ENCODE results near the gene FAM107B. TPM values are rescaled to one million over a fixed set of nuclear protein-coding genes. Genes with fewer than 3 reads are reported as not detected.

The FAM107B gene
- total RNA-seq, 4 donors from 2014 or later, result 19.5 to 35.2 (median 25.6) TPM

GRCh38 chr10:14731875-14732512 lies 42.7 kb downstream of the FAM107B start:
- WGBS, result 70% methylated on average over 14 of the region's 14 CpGs
- Histone ChIP-seq H3K4me3 (no peak overlapping the region), H3K27me3 (no peaks in the 10 kb centered on the region), H3K36me3 (no peaks in the 10 kb centered on the region), H3K4me1 (peaks cover 3% of the 10 kb centered on the region), H3K9me3 (no peaks in the 10 kb centered on the region), H3K27ac (no peak overlapping the region)
- TF ChIP-seq CTCF (IDR thresholded peaks at IDR 0.05) (no peak), POLR2AphosphoS5 (IDR thresholded peaks at IDR 0.05) (no peak), EP300 (IDR thresholded peaks at IDR 0.05) (no peak), POLR2A (IDR thresholded peaks at IDR 0.05) (no peak)
- DNase-seq (ENCODE audit: low spot score in 2 of 2), result no peak

- no peak for DNase-seq (ENCODE audit: low spot score in 2 of 2)
- H3K4me1 ChIP-seq, result no peaks in the 10 kb centered on the region
- no peaks in the 10 kb centered on the region for H3K27me3 ChIP-seq
- no peak overlapping the region for H3K4me3 ChIP-seq
- WGBS, result 57% methylated on average over 3 of the region's 3 CpGs
- H3K36me3 ChIP-seq, result no peaks in the 10 kb centered on the region
- no peak for TF ChIP-seq EP300 (IDR thresholded peaks at IDR 0.05)
- TF ChIP-seq POLR2A (IDR thresholded peaks at IDR 0.05), result no peak
- TF ChIP-seq CTCF (IDR thresholded peaks at IDR 0.05), result no peak
- TF ChIP-seq POLR2AphosphoS5 (IDR thresholded peaks at IDR 0.05), result no peak
- no peaks in the 10 kb centered on the region for H3K9me3 ChIP-seq
- H3K27ac ChIP-seq, result no peak overlapping the region
Observed at GRCh38 chr10:14728346-14728745, 46.4 kb downstream of the FAM107B start.

- Histone ChIP-seq H3K4me1 (no peaks in the 10 kb centered on the region), H3K4me3 (no peak overlapping the region), H3K27me3 (no peaks in the 10 kb centered on the region), H3K27ac (no peak overlapping the region), H3K9me3 (no peaks in the 10 kb centered on the region), H3K36me3 (no peaks in the 10 kb centered on the region)
- 43% methylated on average over 1 of the region's 1 CpG for WGBS
- no peak for DNase-seq (ENCODE audit: low spot score in 2 of 2)
- no peak for TF ChIP-seq POLR2A (IDR thresholded peaks at IDR 0.05)
- TF ChIP-seq POLR2AphosphoS5 (IDR thresholded peaks at IDR 0.05), result no peak
- TF ChIP-seq EP300 (IDR thresholded peaks at IDR 0.05), result no peak
- no peak for TF ChIP-seq CTCF (IDR thresholded peaks at IDR 0.05)
Observed at GRCh38 chr10:14727924-14728323, 46.8 kb downstream of the FAM107B start.

GRCh38 chr10:14727465-14727864 lies 47.2 kb downstream of the FAM107B start:
- no peak overlapping the region for H3K27ac ChIP-seq
- H3K4me1 ChIP-seq, result no peaks in the 10 kb centered on the region
- DNase-seq (ENCODE audit: low spot score in 2 of 2), result no peak
- no peaks in the 10 kb centered on the region for H3K36me3 ChIP-seq
- H3K9me3 ChIP-seq, result no peaks in the 10 kb centered on the region
- H3K27me3 ChIP-seq, result no peaks in the 10 kb centered on the region
- TF ChIP-seq CTCF (IDR thresholded peaks at IDR 0.05) (no peak), EP300 (IDR thresholded peaks at IDR 0.05) (no peak), POLR2A (IDR thresholded peaks at IDR 0.05) (no peak), POLR2AphosphoS5 (IDR thresholded peaks at IDR 0.05) (no peak)
- WGBS, result 54% methylated on average over 1 of the region's 1 CpG
- H3K4me3 ChIP-seq, result no peak overlapping the region

GRCh38 chr10:14724931-14725330 lies 49.8 kb downstream of the FAM107B start:
- 71% methylated on average over 2 of the region's 2 CpGs for WGBS
- DNase-seq (ENCODE audit: low spot score in 2 of 2), result no peak
- no peaks in the 10 kb centered on the region for H3K4me1 ChIP-seq
- H3K36me3 ChIP-seq, result no peaks in the 10 kb centered on the region
- no peaks in the 10 kb centered on the region for H3K27me3 ChIP-seq
- no peak overlapping the region for H3K27ac ChIP-seq
- no peak overlapping the region for H3K4me3 ChIP-seq
- no peaks in the 10 kb centered on the region for H3K9me3 ChIP-seq
- TF ChIP-seq CTCF (IDR thresholded peaks at IDR 0.05) (no peak), EP300 (IDR thresholded peaks at IDR 0.05) (no peak), POLR2A (IDR thresholded peaks at IDR 0.05) (no peak), POLR2AphosphoS5 (IDR thresholded peaks at IDR 0.05) (no peak)

All from suprapubic skin (tissue), 4 donors.